NK-92 treated with Interleukin-12 subunit alpha and Interleukin-12 subunit beta, amount 100 ng/mL, for 24 hours (cell line): ENCODE data around the gene WDR17.

ENCODE experiments used
- DNase-seq: peaks from one replicate; lab custom pipeline; 2025; lab: John Stamatoyannopoulos, UW

Gene WDR17

DNA sequence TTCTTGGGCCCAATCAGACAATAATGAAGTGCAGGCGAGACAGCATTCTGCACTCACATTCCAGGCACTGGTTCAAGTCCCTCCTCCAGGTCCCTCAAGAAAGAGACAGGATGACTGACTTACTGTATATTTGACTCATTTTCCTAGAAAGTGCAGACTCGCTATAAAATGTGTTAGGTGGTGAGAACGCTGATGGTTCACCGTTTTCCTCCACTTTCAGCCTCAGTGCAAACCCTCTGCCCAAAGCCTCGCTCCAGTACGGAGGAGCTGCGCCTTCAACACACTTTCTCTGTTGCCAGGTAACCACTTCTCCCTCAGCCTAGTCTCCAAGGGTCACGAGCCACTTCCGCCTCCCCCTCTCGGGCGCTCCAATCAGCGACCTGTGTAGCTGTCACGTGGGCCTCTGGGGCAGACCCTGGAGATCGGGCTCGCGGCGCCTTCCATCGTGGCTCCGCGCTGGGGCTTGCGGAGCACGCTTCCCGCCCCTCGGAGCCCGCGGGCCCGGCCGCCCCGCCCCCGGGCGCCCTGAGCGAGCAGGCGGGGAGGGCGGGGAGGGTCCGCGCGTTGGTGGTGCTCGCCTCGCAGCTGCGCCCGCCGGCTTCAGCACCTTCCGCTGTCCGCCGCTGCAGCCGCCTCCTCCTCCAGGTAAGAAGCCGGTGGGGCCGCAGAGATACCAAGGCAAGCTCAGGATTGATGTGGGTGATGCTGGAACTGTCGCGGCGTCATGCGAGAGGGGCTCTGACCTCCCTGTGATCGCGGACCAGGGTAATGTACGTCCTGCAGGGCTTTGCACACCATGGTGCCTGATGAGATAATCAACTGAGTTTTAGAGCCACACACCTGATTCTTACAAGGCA is at the start of gene WDR17:
Gene WDR17 (plus strand): TSS at position 407 of the 857 bp plus-strand sequence. CDS start 45,740 bp downstream, outside the sequence.
- DNase-seq = no peak

DNA sequence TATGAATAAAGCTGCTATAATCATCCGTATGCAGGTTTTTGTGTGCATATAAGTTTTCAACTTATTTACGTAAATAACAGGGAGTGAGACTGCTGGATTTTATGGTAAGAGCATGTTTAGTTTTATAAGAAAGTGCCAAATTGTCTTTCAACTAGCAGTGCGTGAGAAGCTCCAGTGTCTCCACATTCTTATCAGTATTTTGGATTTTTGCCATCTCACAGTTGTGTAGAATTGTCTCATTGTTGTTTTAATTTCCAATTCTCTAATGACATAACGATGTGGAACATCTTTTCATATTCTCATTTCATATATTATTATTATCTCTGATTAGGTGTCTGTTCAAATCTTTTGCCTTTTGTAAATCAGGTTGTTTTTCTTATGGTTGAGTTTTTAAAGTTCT is 49.0 kb upstream of the WDR17 start:
- DNase-seq = no peak

DNA sequence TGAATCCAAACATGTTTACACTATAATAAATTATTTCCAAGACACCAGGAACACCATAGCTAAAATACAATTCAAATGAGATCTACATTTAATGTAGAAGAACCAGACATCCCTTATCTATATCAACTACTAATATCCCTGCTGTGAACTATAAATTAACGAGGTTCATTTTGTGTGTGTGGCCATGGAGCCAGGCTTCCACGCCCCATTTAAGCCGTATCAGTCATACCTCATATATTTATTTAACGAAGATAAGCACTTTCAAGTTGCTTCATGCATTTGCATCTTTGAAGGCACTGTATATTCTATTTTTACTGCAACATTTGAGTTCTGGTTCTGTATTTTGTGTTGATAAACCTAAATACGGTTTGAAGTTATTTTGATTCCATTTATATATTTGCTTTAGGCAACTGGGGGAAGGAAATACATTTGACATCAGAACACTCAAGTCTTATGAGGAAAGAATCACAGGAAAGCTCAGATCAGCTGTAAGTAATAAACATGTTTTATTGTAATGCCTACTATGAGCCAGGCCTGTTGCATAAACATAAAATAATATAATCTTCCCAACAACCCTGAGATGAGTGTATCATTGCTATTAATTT is 45.1 kb upstream of the WDR17 start:
- no peak for DNase-seq

DNA sequence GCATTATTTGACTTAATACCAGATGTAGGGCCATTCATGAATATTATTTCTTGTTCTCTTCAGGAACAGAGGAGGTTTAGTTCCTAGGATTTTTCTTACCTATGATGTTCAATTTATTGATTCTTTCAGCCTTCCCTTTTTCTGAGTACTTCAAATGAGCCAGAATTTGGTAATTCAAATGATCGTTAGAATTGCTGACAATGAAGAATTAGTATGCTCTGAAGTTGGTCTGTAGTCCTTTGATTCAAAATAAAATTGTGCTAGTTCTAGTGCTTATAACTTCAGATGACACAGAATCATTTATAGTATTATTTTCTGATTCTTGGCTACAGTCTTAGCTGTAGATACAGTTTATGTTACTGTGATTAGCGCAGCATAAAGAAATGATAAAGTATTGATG is 35.2 kb upstream of the WDR17 start:
- no peak for DNase-seq

DNA sequence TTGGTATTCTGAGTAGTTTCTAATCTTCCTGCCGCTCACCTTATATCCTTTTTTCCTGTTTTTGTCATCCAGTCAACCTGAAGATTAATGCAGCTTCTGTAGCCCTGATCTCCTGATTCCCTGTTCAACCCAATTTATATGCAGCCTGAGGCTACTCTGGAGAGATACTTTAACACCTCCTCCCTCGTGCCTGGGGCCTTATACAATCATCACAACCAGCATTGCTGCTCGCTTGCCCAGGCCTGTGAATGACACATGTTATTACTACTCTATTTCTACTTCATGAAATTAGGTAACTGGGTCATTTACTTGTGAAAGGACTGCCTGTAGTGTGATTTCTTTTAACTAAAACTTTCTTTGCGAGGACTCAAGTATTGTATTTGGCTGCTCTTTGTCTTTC is 33.7 kb upstream of the WDR17 start:
- DNase-seq = no peak

DNA sequence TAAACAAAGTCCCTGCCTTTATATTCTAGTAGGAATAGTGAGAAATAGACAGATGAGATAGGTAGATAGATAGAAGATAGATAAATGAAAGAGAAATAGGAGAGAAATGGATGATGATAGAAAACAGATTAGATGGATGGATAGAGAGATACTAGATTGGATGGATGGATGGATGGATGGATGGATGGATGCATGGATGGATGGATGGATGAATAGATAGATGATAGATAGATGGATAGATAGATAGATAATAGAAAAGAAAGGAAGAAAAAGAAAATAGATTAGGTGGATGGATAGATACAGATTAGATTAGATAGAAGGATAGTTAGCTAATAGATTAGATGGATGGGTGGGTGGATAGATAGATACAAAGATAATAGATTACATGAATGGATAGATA is 33.2 kb upstream of the WDR17 start:
- DNase-seq = no peak

DNA sequence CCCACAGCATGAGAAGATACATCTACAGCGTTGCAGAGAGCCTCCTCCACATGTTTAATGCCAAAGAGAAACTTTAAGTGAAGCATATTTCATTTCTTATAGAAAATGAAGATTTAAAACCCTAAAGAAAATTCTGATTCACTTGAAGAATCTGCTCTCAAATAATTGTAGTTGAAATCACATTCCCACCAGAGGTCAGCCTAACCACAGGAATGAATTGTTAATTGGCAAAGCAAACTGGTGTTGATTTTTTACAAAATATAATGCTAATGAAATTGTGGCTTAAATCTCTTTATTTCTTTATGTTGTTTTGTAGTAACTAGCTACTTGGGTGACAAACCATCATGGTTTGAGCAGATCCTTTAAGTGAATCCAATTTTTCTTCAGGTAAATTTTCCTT is 31.1 kb upstream of the WDR17 start:
- DNase-seq = no peak

DNA sequence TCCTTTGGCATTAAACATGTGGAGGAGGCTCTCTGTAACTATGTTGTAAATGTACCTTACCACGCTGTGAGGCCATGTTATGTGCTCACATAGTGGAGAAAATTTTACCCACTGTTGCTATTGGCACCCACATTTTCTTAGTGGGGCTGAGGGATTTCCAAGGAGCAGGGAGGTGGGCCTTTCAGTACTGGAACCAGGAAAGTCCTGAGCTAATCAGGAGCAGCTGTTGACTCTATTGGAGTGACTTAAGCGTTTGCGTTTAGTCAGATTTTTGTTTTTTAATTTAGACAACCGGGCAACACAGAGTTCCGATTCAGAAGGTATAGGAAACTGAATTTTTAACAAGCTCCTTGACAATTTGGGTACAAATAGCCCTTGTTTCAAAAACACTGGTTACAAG is 30.7 kb upstream of the WDR17 start:
- DNase-seq = no peak

DNA sequence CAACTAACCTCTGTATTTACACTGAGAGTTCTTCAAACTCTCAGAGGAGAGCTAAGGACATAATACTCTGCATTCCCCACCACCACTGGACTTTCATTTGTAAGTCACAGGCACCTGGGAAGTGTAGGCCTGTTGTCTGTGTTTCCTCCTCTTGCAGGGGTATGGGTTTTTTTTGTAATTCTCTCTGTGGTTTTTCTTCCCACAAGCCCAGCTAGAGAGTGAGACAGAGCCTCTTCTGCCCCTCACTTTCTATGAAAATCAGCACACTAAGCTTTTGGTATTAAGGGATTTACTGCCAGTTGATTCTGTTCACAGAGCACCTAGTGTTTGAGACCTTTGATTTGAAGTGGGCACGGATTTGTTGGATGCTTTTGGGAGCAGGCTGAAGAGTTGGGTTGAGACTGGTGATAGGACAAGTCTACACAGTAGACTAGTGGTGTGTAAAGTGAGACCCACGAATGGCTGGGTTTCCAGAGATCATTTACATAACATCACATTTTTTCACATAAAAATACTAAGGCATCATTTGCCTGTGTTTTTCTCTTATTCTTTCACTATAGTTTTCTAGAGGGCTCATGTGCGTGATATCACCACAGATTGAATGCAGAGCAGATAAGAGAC is 28.9 kb upstream of the WDR17 start:
- DNase-seq = no peak

DNA sequence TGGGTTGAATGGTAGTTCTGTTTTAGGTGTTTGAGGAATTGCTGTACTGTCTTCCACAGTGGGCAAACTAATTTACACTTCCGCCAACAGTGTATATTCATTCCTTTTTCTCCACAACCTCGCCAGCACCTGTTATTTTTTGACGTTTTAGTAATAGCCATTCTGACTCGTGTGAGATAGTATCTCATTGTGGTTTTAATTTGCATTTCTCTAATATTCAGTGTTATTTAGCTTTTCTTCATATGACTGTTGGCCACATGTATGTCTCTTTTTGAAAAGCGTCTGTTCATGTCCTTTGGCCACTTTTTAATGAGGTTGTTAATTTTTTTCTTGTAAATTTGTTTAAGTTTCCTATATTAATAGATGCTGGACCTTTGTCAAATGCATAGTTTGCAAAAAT is 26.9 kb upstream of the WDR17 start:
- DNase-seq = no peak

DNA sequence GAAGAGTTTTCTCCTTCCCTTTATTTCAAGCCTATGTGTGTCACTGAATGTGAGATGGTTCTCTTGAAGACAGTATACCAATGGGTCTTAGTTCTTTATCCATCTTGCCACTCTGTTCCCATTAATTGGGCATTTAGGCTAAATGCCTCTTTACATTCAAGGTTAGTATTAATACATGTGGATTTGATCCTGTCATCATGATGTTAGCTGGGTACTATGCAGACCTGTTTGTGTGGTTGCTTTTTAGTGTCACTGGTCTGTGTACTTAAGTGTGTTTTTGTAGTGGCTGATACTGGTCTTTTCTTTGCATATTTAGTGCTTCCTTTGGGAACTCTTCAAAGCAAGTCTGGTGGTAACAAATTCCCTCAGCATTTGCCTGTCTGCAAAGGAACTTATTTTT is 23.4 kb upstream of the WDR17 start:
- no peak for DNase-seq

DNA sequence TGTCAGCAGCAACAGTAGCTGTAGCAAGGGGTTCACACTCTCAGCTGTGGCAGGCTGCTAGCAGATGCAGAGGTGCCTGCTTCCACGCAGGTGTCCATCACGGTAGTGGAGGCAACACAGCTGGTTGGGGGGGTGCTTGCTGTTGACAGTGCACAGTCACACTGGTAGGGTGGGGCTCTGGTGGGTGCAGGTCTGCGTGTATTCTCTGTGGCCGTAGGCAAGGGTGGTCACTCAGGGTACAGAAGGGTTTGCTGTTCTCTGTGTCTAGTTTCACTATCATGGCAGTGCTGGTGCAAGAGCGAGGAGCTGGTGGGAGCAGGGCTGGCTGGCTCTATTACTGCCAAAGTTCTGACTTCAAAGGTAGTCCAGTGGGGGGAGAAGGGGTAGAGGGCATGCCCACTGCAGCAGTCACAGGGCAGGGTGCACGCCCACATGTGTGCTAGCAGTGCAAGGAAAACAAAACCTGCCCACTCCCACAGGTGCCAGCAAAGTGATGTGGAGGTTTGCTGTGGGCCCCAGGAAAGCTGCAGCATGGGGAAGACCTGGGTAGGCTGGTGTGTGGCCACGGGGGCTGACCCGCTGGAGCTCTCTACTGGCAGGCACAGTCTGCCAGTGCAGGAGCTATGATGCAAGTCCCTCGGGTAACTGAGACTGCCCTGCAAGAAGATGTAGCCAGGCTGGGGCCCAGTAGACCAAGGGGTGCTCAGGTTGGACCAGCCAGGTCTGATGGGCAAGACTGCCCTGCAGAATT is 21.6 kb upstream of the WDR17 start:
- no peak for DNase-seq

DNA sequence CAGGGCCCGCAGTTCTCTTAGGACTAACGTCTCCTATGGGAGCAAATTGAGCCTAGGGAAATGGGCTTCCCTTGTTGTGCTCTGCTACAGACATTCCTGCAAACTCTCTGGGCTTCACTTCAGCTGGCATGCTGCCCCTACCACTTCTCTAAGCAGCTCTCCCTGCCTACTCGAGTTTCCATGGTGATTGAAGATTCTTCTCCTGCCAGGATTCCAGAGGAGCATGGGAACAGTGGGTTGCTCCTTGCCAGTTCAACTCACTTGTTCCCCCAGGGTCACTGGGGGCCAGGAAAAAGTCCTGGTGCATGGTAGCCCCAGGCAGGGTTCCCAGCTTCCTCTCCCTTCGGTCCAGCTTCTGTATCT is 21.1 kb upstream of the WDR17 start:
- DNase-seq = no peak

DNA sequence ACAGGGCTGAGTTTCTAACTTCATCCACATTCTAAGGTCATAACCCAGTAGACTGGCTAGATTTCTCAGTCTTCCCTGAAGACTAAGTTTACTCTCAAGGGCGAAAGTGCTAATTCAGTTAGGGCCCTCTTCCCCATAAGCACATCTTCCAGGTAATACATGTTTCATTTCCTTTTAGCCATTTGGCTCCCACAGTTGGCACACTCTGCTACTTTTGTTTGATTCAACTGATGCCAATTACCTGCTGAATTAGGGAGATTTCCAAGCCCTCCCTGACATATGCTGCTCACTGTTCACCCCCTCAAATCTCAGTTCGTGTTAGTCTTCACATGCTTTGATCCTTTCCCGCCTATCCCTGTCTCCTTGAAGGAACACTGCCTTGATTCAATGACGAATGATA is 17.0 kb upstream of the WDR17 start:
- no peak for DNase-seq

DNA sequence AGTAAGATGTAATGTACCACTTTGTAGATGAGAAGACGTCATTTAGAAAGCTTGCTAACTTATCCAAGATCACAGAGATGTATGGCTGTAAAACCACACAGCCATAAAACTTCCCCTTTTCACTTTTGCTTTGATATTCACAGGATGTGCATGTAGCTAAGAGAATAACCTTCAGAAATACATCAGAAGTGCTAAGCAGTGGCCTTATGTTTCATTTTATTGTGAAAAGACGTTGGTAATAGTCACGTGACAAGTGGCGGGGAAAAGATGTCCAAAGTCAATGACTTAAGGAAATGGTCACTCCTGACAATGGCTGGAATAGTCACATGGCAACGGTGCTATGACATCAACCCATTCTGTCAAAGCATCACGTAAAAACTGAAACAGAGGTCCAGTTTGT is 12.9 kb upstream of the WDR17 start:
- no peak for DNase-seq

DNA sequence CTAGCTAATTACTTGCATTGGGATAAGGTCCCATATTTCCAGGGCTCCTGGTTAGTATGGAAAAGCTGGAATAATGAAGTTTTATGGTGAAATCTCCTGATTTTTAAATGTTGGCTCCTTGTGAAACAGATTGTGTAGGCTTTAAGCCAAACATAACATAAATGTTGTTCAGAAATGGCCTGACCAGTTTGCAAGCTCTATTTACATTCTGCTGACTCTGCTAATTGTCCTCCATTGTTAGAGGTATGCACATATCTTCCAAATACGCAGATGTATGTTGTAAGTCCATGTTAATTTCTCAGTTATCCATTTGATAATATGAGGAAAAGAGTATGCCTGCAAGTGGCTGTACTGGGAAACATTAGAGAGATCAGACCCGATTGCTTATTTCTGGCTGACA is 11.9 kb upstream of the WDR17 start:
- DNase-seq = no peak

DNA sequence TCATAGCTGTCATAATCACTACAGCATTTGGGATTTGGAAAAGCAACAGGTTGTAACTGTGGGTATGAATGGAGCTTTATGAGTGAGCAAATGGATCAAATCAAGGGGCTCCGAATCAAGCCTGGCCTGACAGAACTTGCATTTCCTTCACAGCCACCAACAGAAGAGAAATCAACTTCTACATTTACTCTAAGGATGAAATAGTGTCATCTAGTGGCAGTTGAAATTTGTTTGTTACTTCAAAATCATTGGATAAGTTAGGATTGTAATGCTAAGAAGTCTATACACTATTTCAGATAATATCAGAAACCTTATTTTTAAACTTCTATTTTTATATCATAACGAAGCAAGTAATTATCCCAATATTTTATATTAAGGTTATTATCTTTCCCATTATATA is 10.7 kb upstream of the WDR17 start:
- DNase-seq = no peak

DNA sequence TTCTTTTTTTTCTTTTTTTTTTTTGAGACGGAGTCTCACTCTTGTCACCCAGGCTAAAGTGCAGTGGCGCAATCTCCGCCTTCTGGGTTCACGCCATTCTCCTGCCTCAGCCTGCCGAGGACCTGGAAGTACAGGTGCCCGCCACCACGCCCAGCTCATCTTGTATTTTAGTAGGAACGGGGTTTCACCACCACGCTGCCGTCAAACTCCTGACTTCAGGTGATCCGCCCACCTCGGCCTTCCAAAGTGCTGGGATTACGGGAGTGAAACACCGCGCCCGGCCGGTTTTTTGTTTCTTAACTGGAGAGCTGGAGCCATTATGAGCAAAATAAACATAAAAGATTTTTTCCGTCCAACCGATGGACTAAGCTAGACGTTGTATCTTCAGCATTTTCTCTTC is 1.9 kb upstream of the WDR17 start:
- no peak for DNase-seq

DNA sequence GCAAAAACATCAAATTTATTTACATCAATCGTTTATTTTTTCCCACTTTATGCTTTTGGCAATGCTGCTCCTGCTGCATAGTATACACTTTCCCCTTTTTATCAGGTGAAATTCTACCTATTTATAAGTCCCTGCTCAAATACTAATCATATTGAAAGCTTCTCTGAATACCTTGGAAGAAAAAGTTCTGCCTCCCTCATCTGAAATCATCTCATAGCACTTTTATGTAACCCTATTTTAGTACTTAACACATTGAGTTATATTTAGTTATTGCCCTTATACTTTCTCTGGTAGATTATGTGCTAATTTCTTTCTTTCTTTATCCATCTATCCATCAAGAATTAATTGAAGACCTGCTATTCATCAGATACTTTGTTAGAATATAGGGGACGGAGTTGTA is 1.1 kb upstream of the WDR17 start:
- DNase-seq = no peak

DNA sequence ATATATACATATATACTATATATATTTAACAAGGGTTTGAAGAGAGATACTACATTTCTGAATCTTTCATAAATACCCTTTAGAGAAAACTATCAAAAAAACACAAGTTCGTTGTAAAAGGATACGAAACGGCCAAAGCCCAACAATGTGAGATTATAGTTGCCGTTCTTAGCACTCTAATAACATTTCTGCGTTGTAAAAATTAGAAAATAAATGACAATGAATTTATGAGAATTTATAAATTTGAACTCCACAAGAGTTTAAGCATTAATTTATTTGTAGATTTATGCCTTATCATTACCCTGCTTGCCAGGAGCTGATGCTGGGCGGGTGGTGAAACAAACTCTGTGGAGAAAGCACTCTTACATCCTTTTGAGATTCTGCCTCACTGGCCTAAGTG is 1.1 kb downstream of the WDR17 start:
- no peak for DNase-seq

DNA sequence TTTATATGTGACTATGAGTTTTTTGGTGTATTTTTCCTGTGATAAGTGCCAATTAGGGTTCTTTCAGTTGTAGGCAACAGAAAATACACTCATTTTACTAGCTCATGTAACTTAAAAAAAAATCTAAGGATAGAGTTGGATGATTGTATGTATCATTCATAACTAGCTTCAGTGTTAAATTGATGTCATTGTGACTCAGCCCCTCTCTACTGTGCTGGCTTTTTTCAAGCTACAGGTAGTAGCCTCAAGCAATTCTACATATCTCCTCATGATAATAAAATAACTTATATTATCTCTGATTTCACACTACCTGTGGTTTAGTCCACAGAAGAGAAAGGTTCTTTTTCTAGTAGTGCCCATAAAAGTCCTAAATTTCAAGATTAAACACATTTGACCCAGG is 11.9 kb downstream of the WDR17 start:
- no peak for DNase-seq

DNA sequence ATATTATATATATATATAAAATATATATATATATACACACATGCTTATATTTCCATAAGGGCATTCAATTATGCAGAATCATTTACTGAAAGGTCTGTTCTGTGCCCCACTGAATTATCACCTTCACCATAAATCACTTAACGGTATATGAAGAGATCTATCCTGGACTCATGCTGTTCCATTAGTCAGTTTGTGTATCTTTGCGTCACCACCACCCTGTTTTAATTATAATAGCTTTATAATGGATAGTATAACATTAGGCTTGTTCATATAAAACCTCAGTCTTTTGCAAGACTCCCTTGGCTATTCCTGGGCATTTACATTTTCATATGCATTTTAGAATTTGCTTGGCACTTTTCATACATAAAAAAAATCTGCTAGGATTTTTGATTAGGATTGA is 19.1 kb downstream of the WDR17 start:
- DNase-seq = no peak

DNA sequence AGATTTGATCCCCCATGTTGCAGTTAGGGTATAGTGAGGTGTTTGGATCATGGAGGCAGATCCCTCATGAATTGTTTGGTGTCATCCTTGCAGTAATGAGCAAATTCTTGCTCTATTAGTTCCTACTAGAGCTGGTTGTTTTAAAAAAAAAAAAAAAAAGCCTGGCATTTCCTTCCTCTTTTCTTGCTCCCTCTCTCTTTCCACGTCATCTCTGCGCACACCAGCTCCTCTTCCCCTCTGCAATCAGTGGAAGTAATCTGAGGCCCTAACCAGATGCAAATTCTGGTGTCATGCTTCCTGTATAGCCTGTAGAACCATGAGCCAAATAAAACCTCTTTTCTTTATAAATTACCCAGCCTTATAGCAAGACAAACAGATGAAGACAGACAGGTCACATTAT is 24.5 kb downstream of the WDR17 start:
- DNase-seq = no peak
